H9 (cell line): ENCODE results near the gene KRTAP10-3. TPM values are rescaled to one million over a fixed set of nuclear protein-coding genes. Genes with fewer than 3 reads are reported as not detected.

Experiments
- DNase-seq: peaks from one replicate; pipeline ENCODE4 v3.0.0-alpha.2; 2017
- H2AFZ ChIP-seq: one replicate; pipeline ENCODE4 v1.6.1; 2013; ENCODE audit warnings: mild to moderate bottlenecking, low read length, control low read depth, moderate library complexity
- H2AK5ac ChIP-seq: 2 replicates; pipeline ENCODE4 v1.6.1; 2013; ENCODE audit warnings: low read length, control low read depth, mixed read lengths; ENCODE audit not compliant: insufficient read length
- H2BK120ac ChIP-seq: one replicate; pipeline ENCODE4 v1.6.1; 2013; ENCODE audit warnings: low read depth, mild to moderate bottlenecking, low read length, control low read depth, inconsistent platforms; ENCODE audit not compliant: poor library complexity, severe bottlenecking
- H2BK12ac ChIP-seq: 2 replicates; pipeline ENCODE4 v1.6.1; 2013; ENCODE audit warnings: low read length, control low read depth, mixed read lengths, low read depth; ENCODE audit not compliant: insufficient read length
- H2BK15ac ChIP-seq: 2 replicates; pipeline ENCODE4 v1.6.1; 2013; ENCODE audit warnings: low read depth, low read length, control low read depth
- H2BK20ac ChIP-seq: one replicate; pipeline ENCODE4 v1.6.1; 2013; ENCODE audit warnings: low read depth, mild to moderate bottlenecking, low read length, control low read depth, inconsistent platforms; ENCODE audit not compliant: poor library complexity, severe bottlenecking
- H2BK5ac ChIP-seq: 2 replicates; pipeline ENCODE4 v1.6.1; 2013; ENCODE audit warnings: low read length, control low read depth, mixed read lengths; ENCODE audit not compliant: insufficient read length
- H3K14ac ChIP-seq: 2 replicates; pipeline ENCODE4 v1.6.1; 2013; ENCODE audit warnings: low read length, control low read depth; ENCODE audit not compliant: insufficient read depth
- H3K18ac ChIP-seq: 2 replicates; pipeline ENCODE4 v1.6.1; 2013; ENCODE audit warnings: low read depth, mild to moderate bottlenecking, mixed read lengths, low read length, control low read depth; ENCODE audit not compliant: insufficient read length
- H3K23ac ChIP-seq: 2 replicates; pipeline ENCODE4 v1.6.1; 2013; ENCODE audit warnings: low read length, control low read depth, mixed read lengths, low read depth; ENCODE audit not compliant: insufficient read length
- H3K23me2 ChIP-seq: 2 replicates; pipeline ENCODE4 v1.6.1; 2013; ENCODE audit warnings: low read depth, mild to moderate bottlenecking, mixed read lengths, low read length, control low read depth; ENCODE audit not compliant: insufficient read length, poor library complexity, severe bottlenecking
- H3K27ac ChIP-seq: 2 replicates; pipeline ENCODE4 v1.5.1; 2013; ENCODE audit warnings: low read length, control low read depth, mixed read lengths, low read depth; ENCODE audit not compliant: insufficient read length
- H3K27me3 ChIP-seq: 2 replicates; pipeline ENCODE4 v1.6.1; 2013; ENCODE audit warnings: low read length, control low read depth, inconsistent platforms; ENCODE audit not compliant: insufficient read depth
- H3K4ac ChIP-seq: 2 replicates; pipeline ENCODE4 v1.6.1; 2013; ENCODE audit warnings: low read depth, mild to moderate bottlenecking, control low read depth, inconsistent platforms, low read length, moderate library complexity
- H3K4me1 ChIP-seq: 2 replicates; pipeline ENCODE4 v1.6.1; 2013; ENCODE audit warnings: low read length, control low read depth, inconsistent platforms; ENCODE audit not compliant: insufficient read depth
- H3K4me2 ChIP-seq: 2 replicates; pipeline ENCODE4 v1.6.1; 2013; ENCODE audit warnings: low read length, control low read depth, mixed read lengths; ENCODE audit not compliant: insufficient read length, insufficient read depth
- H3K56ac ChIP-seq: 2 replicates; pipeline ENCODE4 v1.6.1; 2013; ENCODE audit warnings: low read depth, mild to moderate bottlenecking, mixed read lengths, low read length, control low read depth; ENCODE audit not compliant: insufficient read length
- H3K79me1 ChIP-seq: 2 replicates; pipeline ENCODE4 v1.6.1; 2013; ENCODE audit warnings: low read depth, mild to moderate bottlenecking, moderate library complexity, low read length, control low read depth, inconsistent platforms; ENCODE audit not compliant: insufficient read depth, poor library complexity, severe bottlenecking
- H3K79me2 ChIP-seq: 2 replicates; pipeline ENCODE4 v1.6.1; 2013; ENCODE audit warnings: low read length, control low read depth, inconsistent platforms; ENCODE audit not compliant: insufficient read depth
- H3K9ac ChIP-seq: 2 replicates; pipeline ENCODE4 v1.6.1; 2013; ENCODE audit warnings: low read length, control low read depth, mixed read lengths; ENCODE audit not compliant: insufficient read length; ENCODE audit errors: extremely low read depth
- H3K9me3 ChIP-seq: one replicate; pipeline ENCODE4 v1.6.1; 2013; ENCODE audit warnings: low read depth, low read length, inconsistent platforms; ENCODE audit not compliant: control insufficient read depth
- H3T11ph ChIP-seq: one replicate; pipeline ENCODE4 v1.6.1; 2013; ENCODE audit warnings: mild to moderate bottlenecking, low read length, control low read depth, inconsistent platforms
- H4K20me1 ChIP-seq: one replicate; pipeline ENCODE4 v1.6.1; 2013; ENCODE audit not compliant: control insufficient read depth, insufficient read length, insufficient read depth
- H4K5ac ChIP-seq: 2 replicates; pipeline ENCODE4 v1.6.1; 2013; ENCODE audit warnings: low read depth, mild to moderate bottlenecking, mixed read lengths, low read length, control low read depth; ENCODE audit not compliant: insufficient read length
- H4K8ac ChIP-seq: replicated peaks from 2 replicates; pipeline ENCODE4 v1.6.1; 2013; ENCODE audit warnings: low read length, control low read depth, mixed read lengths, low read depth; ENCODE audit not compliant: insufficient read length
- H4K91ac ChIP-seq: 2 replicates; pipeline ENCODE4 v1.6.1; 2013; ENCODE audit warnings: low read depth, mild to moderate bottlenecking, moderate library complexity, mixed read lengths, low read length, control low read depth; ENCODE audit not compliant: insufficient read length
- H3K27ac Mint-ChIP-seq, 3 experiments: 2 replicates in 2 of 3; 3 replicates in 1 of 3; pipeline ENCODE4 v1.8.0; 2020 to 2021; ENCODE audit warnings: mixed read lengths in 3 of 3, mild to moderate bottlenecking in 1 of 3, moderate library complexity in 1 of 3
- H3K27me3 Mint-ChIP-seq: 2 replicates; pipeline ENCODE4 v1.8.0; 2021; ENCODE audit warnings: low read depth, mild to moderate bottlenecking, moderate library complexity, mixed read lengths
- H3K36me3 Mint-ChIP-seq, 3 experiments: 2 replicates in 2 of 3; 3 replicates in 1 of 3; pipeline ENCODE4 v1.8.0; 2020 to 2021; ENCODE audit warnings: low read depth in 3 of 3, mixed read lengths in 3 of 3; ENCODE audit not compliant: insufficient read depth in 1 of 3
- H3K4me1 Mint-ChIP-seq, 2 experiments: 2 replicates each; pipeline ENCODE4 v1.8.0; 2020; ENCODE audit warnings: mixed read lengths in 2 of 2
- H3K4me3 Mint-ChIP-seq, 2 experiments: 2 replicates in 1 of 2; 3 replicates in 1 of 2; pipeline ENCODE4 v1.8.0; 2020 to 2021; ENCODE audit warnings: mild to moderate bottlenecking in 2 of 2, mixed read lengths in 2 of 2, moderate library complexity in 1 of 2
- H3K9me3 Mint-ChIP-seq, 2 experiments: 2 replicates in 1 of 2; 3 replicates in 1 of 2; pipeline ENCODE4 v1.8.0; 2020; ENCODE audit warnings: mild to moderate bottlenecking in 2 of 2, mixed read lengths in 2 of 2, moderate library complexity in 1 of 2
- WGBS: extraction: QIAGEN DNeasy Blood & Tissue Kit; methylation state at CpG from one replicate; pipeline ENCODE4 v1.1.7; 2013; ENCODE audit warnings: missing lambda C conversion rate, low lambda C conversion rate, mixed read lengths; ENCODE audit not compliant: insufficient read length; ENCODE audit errors: extremely low coverage; 5-methylcytosine and 5-hydroxymethylcytosine counted together
- total RNA-seq: library from RNA; stranded (reverse); gene quantifications from 2 replicates; pipeline ENCODE4 v1.2.1, GENCODE V29; 2021
- TF ChIP-seq, protein P1 (sequence below): fragments of 200-600 bp; sonication (generic); conservative IDR thresholded peaks from 3 replicates; pipeline ENCODE4 v1.8.0; 2021; ENCODE audit warnings: antibody characterized with exemption, mild to moderate bottlenecking

The KRTAP10-3 gene
- total RNA-seq, 1 experiment from 2014 or later = not detected

- Histone ChIP-seq H3K18ac (no peak overlapping the region), H3T11ph (no peak overlapping the region), H2BK5ac (no peak overlapping the region), H3K27ac (no peak overlapping the region), H3K23me2 (no peaks in the 10 kb centered on the region), H4K91ac (no peak overlapping the region), H4K8ac (no peak overlapping the region), H3K9ac (no peak overlapping the region), H3K27me3 (no peaks in the 10 kb centered on the region), H2BK120ac (no peak overlapping the region), H3K79me1 (no peaks in the 10 kb centered on the region), H2BK15ac (no peak overlapping the region), H2BK20ac (no peak overlapping the region), H3K4me1 (peaks cover 6% of the 10 kb centered on the region; the same call in 1 of the 2 replicates), H3K23ac (no peak overlapping the region), H3K4ac (no peak overlapping the region), H3K14ac (no peak overlapping the region), H2BK12ac (no peak overlapping the region), H4K5ac (no peak overlapping the region), H2AK5ac (no peak overlapping the region), H3K79me2 (no peaks in the 10 kb centered on the region), H3K9me3 (no peaks in the 10 kb centered on the region), H3K56ac (no peak overlapping the region), H2AFZ (no peak overlapping the region), H4K20me1 (no peaks in the 10 kb centered on the region), H3K4me2 (no peak overlapping the region)
- WGBS = no CpG with 5 or more reads among the region's 3 CpGs
- H3K9me3 Mint-ChIP-seq = peaks cover 10 to 20% of the 10 kb centered on the region in 2 experiments; a peak in 4 of 5 replicates
- no peak overlapping the region for H3K27ac Mint-ChIP-seq
- no peak for DNase-seq
- peaks cover 20 to 23% of the 10 kb centered on the region in 2 experiments for H3K4me1 Mint-ChIP-seq
- TF ChIP-seq, protein P1, sequence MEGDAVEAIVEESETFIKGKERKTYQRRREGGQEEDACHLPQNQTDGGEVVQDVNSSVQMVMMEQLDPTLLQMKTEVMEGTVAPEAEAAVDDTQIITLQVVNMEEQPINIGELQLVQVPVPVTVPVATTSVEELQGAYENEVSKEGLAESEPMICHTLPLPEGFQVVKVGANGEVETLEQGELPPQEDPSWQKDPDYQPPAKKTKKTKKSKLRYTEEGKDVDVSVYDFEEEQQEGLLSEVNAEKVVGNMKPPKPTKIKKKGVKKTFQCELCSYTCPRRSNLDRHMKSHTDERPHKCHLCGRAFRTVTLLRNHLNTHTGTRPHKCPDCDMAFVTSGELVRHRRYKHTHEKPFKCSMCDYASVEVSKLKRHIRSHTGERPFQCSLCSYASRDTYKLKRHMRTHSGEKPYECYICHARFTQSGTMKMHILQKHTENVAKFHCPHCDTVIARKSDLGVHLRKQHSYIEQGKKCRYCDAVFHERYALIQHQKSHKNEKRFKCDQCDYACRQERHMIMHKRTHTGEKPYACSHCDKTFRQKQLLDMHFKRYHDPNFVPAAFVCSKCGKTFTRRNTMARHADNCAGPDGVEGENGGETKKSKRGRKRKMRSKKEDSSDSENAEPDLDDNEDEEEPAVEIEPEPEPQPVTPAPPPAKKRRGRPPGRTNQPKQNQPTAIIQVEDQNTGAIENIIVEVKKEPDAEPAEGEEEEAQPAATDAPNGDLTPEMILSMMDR = no peak
- H3K4me3 Mint-ChIP-seq = no peak overlapping the region
- H3K36me3 Mint-ChIP-seq = peaks cover 0 to 19% (median 9%) of the 10 kb centered on the region in 3 experiments; a peak in 3 of 7 replicates
- no peaks in the 10 kb centered on the region; the same call in none of the 2 replicates for H3K27me3 Mint-ChIP-seq
These were observed 14.0 kb downstream of the KRTAP10-3 start for GRCh38 chr21:44544566-44544965.
